Measurements from ENCODE around the gene SORCS3.

DNA sequence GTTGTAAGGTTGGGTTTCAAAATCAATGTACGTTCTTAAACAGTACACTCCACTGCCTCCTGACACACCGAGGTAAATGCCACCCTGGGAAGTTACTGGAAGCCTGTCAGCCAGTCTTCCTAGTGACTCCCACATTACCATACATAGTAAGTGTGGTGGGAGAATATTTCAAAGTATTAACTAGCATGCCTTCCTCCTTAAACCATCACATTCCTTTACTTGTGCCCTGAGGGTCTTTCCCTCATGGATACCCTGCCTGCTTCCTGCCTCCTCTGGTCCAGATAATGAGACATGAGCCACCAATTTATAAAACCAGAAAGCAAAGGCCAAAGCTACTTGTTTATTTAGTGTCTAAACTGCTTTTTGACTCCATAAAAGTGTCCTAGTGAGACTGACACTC lies 23.3 kb upstream of the SORCS3 start:
- TF ChIP-seq BHLHE40 (IDR thresholded peaks at IDR 0.05; ENCODE audit: low read depth, low read length) = no peak
- TF ChIP-seq NFE2L2 (IDR thresholded peaks at IDR 0.05; ENCODE audit: low read depth, low read length) = no peak

Data from IMR-90 (cell line).